Measurements from ENCODE around the gene ABCA7.

ABCA7 gene

DNA sequence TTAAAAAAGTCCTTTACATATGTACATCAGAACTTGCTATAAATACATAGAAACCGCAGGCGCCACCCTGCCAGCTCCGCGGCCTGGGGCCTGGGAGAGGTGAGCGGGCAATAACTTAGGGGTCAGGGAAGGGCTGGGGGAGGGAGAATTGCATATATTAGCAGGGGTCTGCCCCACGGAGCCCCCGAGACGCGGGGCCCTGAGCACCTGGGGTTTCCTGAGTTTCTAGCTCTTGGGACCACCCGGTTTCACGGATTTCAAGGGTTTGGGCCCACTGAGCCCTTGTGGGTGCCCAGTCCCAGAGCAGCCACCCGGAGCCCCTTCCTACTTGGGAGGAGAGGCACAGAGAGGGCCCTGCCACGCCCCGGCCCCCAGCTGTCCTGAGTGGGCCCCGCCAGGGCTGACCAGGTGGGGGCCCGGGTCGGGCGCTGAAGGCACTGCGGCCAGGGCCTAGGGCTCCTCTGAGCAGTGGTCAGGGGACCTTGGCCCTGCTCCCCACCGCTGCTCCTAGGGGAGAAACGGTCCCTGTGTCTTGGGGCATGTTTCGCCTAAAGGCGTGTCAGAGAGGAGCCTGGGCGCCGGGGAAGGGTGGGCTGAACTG, 67.9 kb downstream of the ABCA7 start:
- FAIRE-seq: no peak

DNA sequence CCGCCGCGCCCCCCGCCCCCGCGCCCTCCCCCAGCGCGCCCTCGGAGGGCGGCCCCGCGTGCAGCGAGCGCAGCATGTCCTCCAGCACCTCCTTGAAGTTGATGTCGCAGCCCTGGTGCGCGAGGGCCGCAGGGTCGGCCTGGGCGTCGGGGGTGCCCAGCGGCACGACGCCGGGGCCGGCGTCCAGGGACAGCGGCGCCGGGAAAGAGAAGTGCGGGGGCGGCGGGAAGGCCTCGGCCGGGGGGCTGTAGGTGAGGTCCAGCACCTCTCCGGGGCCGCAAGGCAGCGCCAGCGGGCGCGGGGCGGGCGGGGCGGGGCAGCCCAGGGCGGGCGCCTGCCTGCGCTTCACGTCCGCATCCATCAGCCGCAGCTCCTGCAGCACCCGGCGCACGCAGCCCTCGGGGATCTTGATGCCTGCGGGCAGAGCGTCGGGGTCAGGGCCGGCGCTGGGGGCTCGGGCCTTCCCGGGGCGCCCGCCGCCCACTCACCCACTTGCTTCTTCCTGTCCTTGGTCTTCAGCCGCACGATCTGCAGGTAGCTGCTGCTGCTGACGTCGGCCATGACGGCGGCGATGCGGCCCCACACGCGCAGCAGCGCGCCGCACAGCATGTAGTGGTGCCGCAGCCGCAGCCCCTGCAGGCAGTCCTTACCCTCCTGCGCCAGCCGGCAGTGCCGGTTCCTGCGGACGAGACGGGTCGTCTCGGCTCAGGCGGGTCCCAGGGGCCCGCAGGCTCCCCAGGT, 68.6 kb downstream of the ABCA7 start:
- FAIRE-seq: no peak
- DNase-seq (ENCODE audit: insufficient read length, low spot score): no peak
- TF ChIP-seq POU2F2 (IDR thresholded peaks at IDR 0.05; ENCODE audit: low read depth, low read length): no peak
- TF ChIP-seq POLR2AphosphoS5 (IDR thresholded peaks at IDR 0.05; ENCODE audit: low read depth, low read length): no peak
- TF ChIP-seq PAX5 (IDR thresholded peaks at IDR 0.05; ENCODE audit: insufficient read depth, low read length, severe bottlenecking): no peak

More for the DNA sequence above, 67.9 kb downstream of the ABCA7 start:
- TF ChIP-seq POLR2AphosphoS5 (IDR thresholded peaks at IDR 0.05; ENCODE audit: low read depth, low read length) (peak; percentile 30; the same call in 1 of the 2 replicates), POLR2A (IDR thresholded peaks at IDR 0.05; ENCODE audit: low read depth, low read length) (no peak)
- DNase-seq (ENCODE audit: insufficient read length, low spot score): no peak

DNA sequence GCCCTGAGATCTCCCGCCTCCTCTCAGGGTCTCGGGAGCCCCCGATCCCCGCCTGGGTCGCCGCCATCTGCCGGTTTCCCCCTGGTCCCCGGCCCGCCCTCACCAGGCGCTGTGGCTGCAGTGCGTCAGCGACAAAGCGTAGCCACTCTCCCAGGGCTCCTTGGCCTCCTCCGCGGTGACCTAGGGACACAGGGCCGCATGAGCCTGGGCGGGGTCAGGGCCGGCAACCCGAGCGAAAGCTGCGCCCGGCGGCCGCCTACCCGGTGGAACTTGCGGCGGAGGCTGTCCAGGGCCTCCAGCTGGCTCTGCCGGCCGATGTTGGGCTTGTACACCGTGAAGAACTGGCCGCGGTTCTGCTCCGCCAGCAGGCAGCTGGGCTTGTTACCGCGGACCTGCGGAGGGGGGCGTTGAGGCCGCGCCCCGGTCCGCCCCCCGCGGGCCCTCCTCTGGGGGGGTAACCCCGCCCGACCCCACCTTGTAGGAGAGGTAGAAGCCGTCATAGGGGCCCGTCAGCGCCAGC, 69.2 kb downstream of the ABCA7 start:
- DNase-seq (ENCODE audit: insufficient read length, low spot score): no peak
- no peak for TF ChIP-seq POU2F2 (IDR thresholded peaks at IDR 0.05; ENCODE audit: low read depth, low read length)
- no peak for TF ChIP-seq SPI1 (IDR thresholded peaks at IDR 0.05; ENCODE audit: low read depth, low read length)
- no peak for TF ChIP-seq TAF1 (IDR thresholded peaks at IDR 0.05; ENCODE audit: low read depth, low read length)
- TF ChIP-seq PAX5 (IDR thresholded peaks at IDR 0.05; ENCODE audit: insufficient read depth, low read length, severe bottlenecking): no peak
- TF ChIP-seq POLR2AphosphoS5 (IDR thresholded peaks at IDR 0.05; ENCODE audit: low read depth, low read length): no peak
- TF ChIP-seq POLR2A (IDR thresholded peaks at IDR 0.05; ENCODE audit: low read depth, low read length): no peak
- FAIRE-seq: no peak

DNA sequence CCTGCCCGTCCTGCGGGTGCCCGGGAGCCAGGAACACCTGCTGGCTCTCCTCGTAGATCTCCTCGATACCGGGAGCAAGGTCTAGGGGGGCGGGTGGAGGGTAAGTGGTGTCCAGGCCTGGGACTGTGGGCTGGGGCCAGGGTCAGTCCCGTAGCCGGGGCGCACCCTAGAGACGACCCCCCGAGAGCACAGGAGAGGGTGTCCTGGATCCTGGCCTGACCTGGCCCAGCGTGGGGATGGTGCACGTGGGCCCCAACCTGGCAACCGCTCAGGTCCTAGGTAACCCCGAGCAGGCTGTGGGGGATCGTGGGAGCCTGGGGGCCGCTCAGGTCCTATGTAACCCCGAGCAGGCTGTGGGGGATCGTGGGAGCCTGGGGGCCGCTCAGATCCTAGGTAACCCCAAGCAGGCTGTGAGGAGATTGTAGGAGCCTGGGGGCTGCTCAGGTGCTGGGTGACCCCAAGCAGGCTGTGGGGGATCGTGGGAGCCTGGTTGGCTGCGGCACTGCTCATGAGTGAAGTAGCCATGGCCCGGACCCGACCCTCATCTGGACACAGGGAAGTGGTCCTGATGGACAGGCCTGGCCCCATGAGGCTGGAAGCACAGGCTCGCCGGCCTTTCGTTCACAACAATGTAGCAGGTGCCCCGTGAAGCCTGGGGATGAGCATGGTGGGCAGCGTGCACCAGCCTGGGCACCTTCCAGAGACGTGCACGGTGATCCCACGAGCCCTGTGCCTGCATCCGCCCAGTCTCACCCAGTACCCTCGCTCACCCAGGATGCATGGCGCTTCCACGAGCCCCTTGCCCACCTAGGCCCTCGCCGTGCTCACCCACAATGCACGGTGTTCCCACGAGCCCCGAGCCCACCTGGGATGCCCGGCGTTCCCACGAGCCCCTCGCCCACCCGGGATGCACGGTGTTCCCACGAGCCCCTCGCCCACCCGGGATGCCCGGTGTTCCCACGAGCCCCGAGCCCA, 70.1 kb downstream of the ABCA7 start:
- DNase-seq (ENCODE audit: insufficient read length, low spot score): no peak
- no peak for TF ChIP-seq SPI1 (IDR thresholded peaks at IDR 0.05; ENCODE audit: low read depth, low read length)
- TF ChIP-seq POLR2A (IDR thresholded peaks at IDR 0.05; ENCODE audit: low read depth, low read length): peak; percentile 10; the same call in 1 of the 2 replicates
- no peak for FAIRE-seq

DNA sequence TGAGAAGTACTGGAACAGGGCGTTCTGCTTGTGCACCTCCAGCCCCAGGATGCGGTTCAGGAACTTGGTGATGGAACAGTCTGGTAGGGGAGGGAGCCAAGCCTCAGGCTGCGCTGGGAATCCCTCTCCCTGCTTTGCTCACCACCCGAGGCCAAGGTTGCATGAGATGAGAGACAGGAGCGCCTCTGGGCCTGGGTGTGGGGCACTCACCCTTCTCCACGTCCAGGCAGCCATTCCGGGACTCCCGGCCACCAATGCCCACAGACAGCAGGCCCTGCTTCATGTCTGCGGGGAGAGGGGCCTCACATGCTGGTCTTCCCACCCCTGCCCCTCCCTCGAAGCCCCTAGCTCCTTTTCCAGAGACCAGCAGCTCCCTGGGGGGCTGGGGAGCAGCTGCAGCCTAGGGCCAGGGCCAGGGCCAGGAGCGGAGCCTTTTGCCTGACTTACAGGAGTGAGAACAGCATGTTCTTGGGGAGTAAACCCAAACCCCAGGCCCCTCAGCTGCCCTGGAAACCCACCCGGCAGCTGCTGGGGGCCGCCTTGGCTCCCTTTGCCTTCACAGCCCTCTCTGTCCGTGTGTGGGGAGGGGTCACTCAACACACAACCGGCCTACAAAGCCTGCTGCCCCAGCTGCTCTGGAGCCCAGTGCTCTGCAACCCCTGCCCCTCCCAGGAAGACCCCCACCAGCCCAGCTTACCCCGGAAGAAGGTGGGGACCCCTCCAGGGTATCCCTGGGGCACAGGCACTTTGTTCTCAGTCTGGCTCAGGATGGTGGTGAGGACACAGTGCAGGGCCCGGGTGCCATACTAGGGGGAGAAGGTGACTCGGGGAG, 71.1 kb downstream of the ABCA7 start:
- no peak for FAIRE-seq
- no peak for DNase-seq (ENCODE audit: insufficient read length, low spot score)
- TF ChIP-seq POLR2AphosphoS5 (IDR thresholded peaks at IDR 0.05; ENCODE audit: low read depth, low read length): no peak
- no peak for TF ChIP-seq SPI1 (IDR thresholded peaks at IDR 0.05; ENCODE audit: low read depth, low read length)
- TF ChIP-seq PAX5 (IDR thresholded peaks at IDR 0.05; ENCODE audit: insufficient read depth, low read length, severe bottlenecking): no peak
- no peak for TF ChIP-seq POU2F2 (IDR thresholded peaks at IDR 0.05; ENCODE audit: low read depth, low read length)
- no peak for TF ChIP-seq TAF1 (IDR thresholded peaks at IDR 0.05; ENCODE audit: low read depth, low read length)
- no peak for TF ChIP-seq POLR2A (IDR thresholded peaks at IDR 0.05; ENCODE audit: low read depth, low read length)

DNA sequence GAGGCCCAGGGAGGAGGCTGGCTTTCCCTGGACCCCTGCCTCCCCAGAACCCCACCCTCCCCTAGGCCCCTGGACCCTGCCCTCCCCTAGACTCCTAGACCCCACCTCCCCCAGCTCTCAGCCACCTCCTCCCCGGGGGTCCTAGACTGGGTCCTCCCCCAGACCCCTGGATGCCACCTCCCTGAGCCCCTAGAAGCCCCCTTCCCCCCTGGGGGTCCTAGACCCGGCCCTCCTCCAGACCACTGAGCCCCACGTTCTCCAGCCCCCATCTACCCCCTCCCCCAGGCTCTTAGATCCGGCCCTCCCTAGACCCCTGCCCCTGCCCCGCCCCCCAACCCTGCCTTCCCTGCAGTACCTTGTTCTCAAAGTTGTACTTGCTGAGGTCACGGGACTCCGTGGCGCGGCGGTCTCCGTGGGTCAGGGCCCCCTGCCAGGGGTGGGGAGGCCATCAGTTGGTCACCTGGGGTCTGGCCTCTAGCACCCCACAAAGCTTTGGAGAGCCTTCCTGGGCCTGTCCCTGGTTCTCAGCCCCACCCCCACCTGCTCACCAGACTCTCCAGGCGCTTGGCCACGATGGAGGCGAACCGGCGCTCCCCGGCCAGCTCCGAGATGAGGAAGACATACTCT, 71.8 kb downstream of the ABCA7 start:
- FAIRE-seq (no peak), DNase-seq (ENCODE audit: insufficient read length, low spot score) (no peak)
- TF ChIP-seq POLR2AphosphoS5 (IDR thresholded peaks at IDR 0.05; ENCODE audit: low read depth, low read length) (no peak), POU2F2 (IDR thresholded peaks at IDR 0.05; ENCODE audit: low read depth, low read length) (no peak), TAF1 (IDR thresholded peaks at IDR 0.05; ENCODE audit: low read depth, low read length) (no peak), PAX5 (IDR thresholded peaks at IDR 0.05; ENCODE audit: insufficient read depth, low read length, severe bottlenecking) (no peak), POLR2A (IDR thresholded peaks at IDR 0.05; ENCODE audit: low read depth, low read length) (no peak), SPI1 (IDR thresholded peaks at IDR 0.05; ENCODE audit: low read depth, low read length) (no peak)

- TF ChIP-seq SPI1 (IDR thresholded peaks at IDR 0.05; ENCODE audit: low read depth, low read length) (no peak), POU2F2 (IDR thresholded peaks at IDR 0.05; ENCODE audit: low read depth, low read length) (no peak), PAX5 (IDR thresholded peaks at IDR 0.05; ENCODE audit: insufficient read depth, low read length, severe bottlenecking) (no peak), TAF1 (IDR thresholded peaks at IDR 0.05; ENCODE audit: low read depth, low read length) (no peak), POLR2AphosphoS5 (IDR thresholded peaks at IDR 0.05; ENCODE audit: low read depth, low read length) (no peak; the same call in 1 of the 2 replicates), POLR2A (IDR thresholded peaks at IDR 0.05; ENCODE audit: low read depth, low read length) (no peak)
- FAIRE-seq (no peak), DNase-seq (ENCODE audit: insufficient read length, low spot score) (no peak)
Measured at GRCh38 chr19:1112268-1113029, 72.5 kb downstream of the ABCA7 start.

Data from GM12891 (cell line).